Measurements from ENCODE around the gene NLRC4. TPM values are rescaled to one million over a fixed set of nuclear protein-coding genes. Genes with fewer than 3 reads are reported as not detected.

Gene NLRC4
- total RNA-seq, 1 experiment from 2014 or later: not detected

DNA sequence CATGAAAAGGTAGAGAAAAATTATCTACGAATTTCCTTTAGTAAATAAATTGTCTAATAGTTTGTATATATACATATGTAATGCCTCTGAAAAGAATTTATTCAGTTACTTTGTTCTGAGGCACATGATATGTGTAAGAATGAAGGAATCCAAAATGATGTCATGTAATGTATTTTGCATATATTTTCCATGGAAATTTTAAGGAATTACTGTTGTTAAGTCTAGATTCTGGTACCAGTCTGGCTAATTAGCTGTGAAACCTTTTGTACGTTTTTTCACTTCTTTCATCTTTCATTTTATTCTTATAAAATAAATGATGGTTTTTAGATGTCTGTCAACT is 25.3 kb upstream of the NLRC4 start:
- H3K4me1 Mint-ChIP-seq: no peaks in the 10 kb centered on the region
- no peaks in the 10 kb centered on the region for H4K20me1 ChIP-seq (ENCODE audit: control insufficient read depth, insufficient read depth, insufficient read length)
- no peak overlapping the region for H2BK15ac ChIP-seq (ENCODE audit: low read depth, low read length)
- H4K8ac ChIP-seq (replicated peaks; ENCODE audit: insufficient read length, low read depth, low read length): no peak overlapping the region
- no peaks in the 10 kb centered on the region for H3K23me2 ChIP-seq (ENCODE audit: insufficient read length, low read depth, low read length, poor library complexity, severe bottlenecking)
- H3K79me1 ChIP-seq (ENCODE audit: insufficient read depth, low read depth, low read length, poor library complexity, severe bottlenecking): no peaks in the 10 kb centered on the region
- no peak overlapping the region for H2AK5ac ChIP-seq (ENCODE audit: insufficient read length, low read length)
- no peak overlapping the region for H3K14ac ChIP-seq (ENCODE audit: insufficient read depth, low read length)
- no peak overlapping the region for H3K4ac ChIP-seq (ENCODE audit: low read depth, low read length)
- no peak overlapping the region for H3K56ac ChIP-seq (ENCODE audit: insufficient read length, low read depth, low read length)
- no peak overlapping the region for H2BK20ac ChIP-seq (ENCODE audit: low read depth, low read length, poor library complexity, severe bottlenecking)
- H3K79me2 ChIP-seq (ENCODE audit: insufficient read depth, low read length): no peaks in the 10 kb centered on the region
- H3K27ac Mint-ChIP-seq: no peak overlapping the region
- no peaks in the 10 kb centered on the region for H3K4me1 ChIP-seq (ENCODE audit: insufficient read depth, low read length)
- no peak overlapping the region for H2BK12ac ChIP-seq (ENCODE audit: insufficient read length, low read depth, low read length)
- no peak overlapping the region for H3K18ac ChIP-seq (ENCODE audit: insufficient read length, low read depth, low read length)
- no peak overlapping the region for H3T11ph ChIP-seq (ENCODE audit: low read length)
- peaks cover 10 to 27% (median 22%) of the 10 kb centered on the region in 3 experiments; a peak in 6 of 7 replicates for H3K36me3 Mint-ChIP-seq (ENCODE audit: insufficient read depth in 1 of 3, low read depth in 3 of 3)
- H3K23ac ChIP-seq (ENCODE audit: insufficient read length, low read depth, low read length): no peak overlapping the region
- no peaks in the 10 kb centered on the region for H3K27me3 ChIP-seq (ENCODE audit: insufficient read depth, low read length)
- H4K91ac ChIP-seq (ENCODE audit: insufficient read length, low read depth, low read length): no peak overlapping the region
- H3K4me2 ChIP-seq (ENCODE audit: insufficient read depth, insufficient read length, low read length): no peak overlapping the region
- no peak overlapping the region for H3K9ac ChIP-seq (ENCODE audit: extremely low read depth, insufficient read length, low read length)
- no peak for DNase-seq
- no peak overlapping the region for H4K5ac ChIP-seq (ENCODE audit: insufficient read length, low read depth, low read length)
- no CpG with 5 or more reads among the region's 2 CpGs for WGBS (ENCODE audit: extremely low coverage, insufficient read length, low lambda C conversion rate)
- no peak overlapping the region for H2AFZ ChIP-seq (ENCODE audit: low read length)
- H3K9me3 ChIP-seq (ENCODE audit: control insufficient read depth, low read depth, low read length): no peaks in the 10 kb centered on the region
- peaks cover 7 to 9% of the 10 kb centered on the region in 2 experiments; a peak in 3 of 5 replicates for H3K9me3 Mint-ChIP-seq
- H2BK5ac ChIP-seq (ENCODE audit: insufficient read length, low read length): no peak overlapping the region
- H3K27ac ChIP-seq (ENCODE audit: insufficient read length, low read depth, low read length): no peak overlapping the region
- no peak overlapping the region for H2BK120ac ChIP-seq (ENCODE audit: low read depth, low read length, poor library complexity, severe bottlenecking)
- no peak overlapping the region for H3K4me3 Mint-ChIP-seq
- no peaks in the 10 kb centered on the region for H3K27me3 Mint-ChIP-seq (ENCODE audit: low read depth)
- TF ChIP-seq CTCF (conservative IDR thresholded peaks at IDR 0.05): no peak

Data from H9 (cell line).